HepG2 (cell line): ENCODE measurements around the gene B4GALT2. TPM values are rescaled to one million over a fixed set of nuclear protein-coding genes. Genes with fewer than 3 reads are reported as not detected.

Experiments
- ATAC-seq: fragments of 200-7000 bp; cut with Tn5 transposase; 3 replicates; pipeline ENCODE4 v1.9.1; 2020; ENCODE audit warnings: mild to moderate bottlenecking, moderate library complexity
- BruUV-seq: library from RNA; stranded (reverse); fragments of 400-500 nt; replicated peaks from 2 replicates; lab custom pipeline; 2021; lab: Mats Ljungman, UMichigan
- CTCF ChIA-PET: fragments of 300-600 bp; formaldehyde crosslinking; extraction: SDS; loops from one replicate; lab custom pipeline; 2021; ENCODE audit warnings: low total read pairs, inconsistent platforms, low intra/inter-chr PET ratio; lab: Yijun Ruan, JAX
- POLR2A ChIA-PET: fragments of 350-600 bp; sonication (Branson Sonifier 250); formaldehyde crosslinking; loops from one replicate; lab custom pipeline; 2020; ENCODE audit warnings: antibody characterized with exemption, inconsistent platforms; lab: Yijun Ruan, JAX
- DNase-seq: peaks from one replicate; pipeline ENCODE4 v3.0.0-alpha.2; 2015; ENCODE audit warnings: low spot score
- FAIRE-seq: peaks from 3 replicates; lab custom pipeline; 2011; peaks lifted over from hg19 to GRCh38; lab: Jason Lieb, UNC
- H2AFZ ChIP-seq: one replicate; pipeline ENCODE4 v1.6.1; 2011; ENCODE audit warnings: low read length, inconsistent platforms
- H3K27ac ChIP-seq: fragments of 300-600 bp; 3 replicates; pipeline ENCODE4 v1.8.0; 2011; ENCODE audit warnings: mixed run types, mild to moderate bottlenecking, mixed read lengths, low read length, inconsistent platforms; ENCODE audit not compliant: insufficient read depth; ENCODE audit errors: extremely low read length
- H3K27me3 ChIP-seq, 2 experiments: fragments of 200-600 bp in 1 of 2; 2 replicates in 1 of 2; 3 replicates in 1 of 2; pipeline versions ENCODE4 v1.6.0 to v1.8.0; 2011; ENCODE audit warnings: low read length in 2 of 2, mild to moderate bottlenecking in 2 of 2, moderate library complexity in 2 of 2, inconsistent platforms in 1 of 2; ENCODE audit not compliant: insufficient read depth in 2 of 2, control insufficient read depth in 1 of 2
- H3K36me3 ChIP-seq, 2 experiments: fragments of 200-600 bp in 1 of 2; replicated peaks in 1 of 2; 2 replicates in 1 of 2; 3 replicates in 1 of 2; pipeline versions ENCODE4 v1.5.1 to v1.8.0; 2011; ENCODE audit warnings: low read length in 2 of 2, inconsistent platforms in 1 of 2; ENCODE audit not compliant: insufficient read depth in 2 of 2, control insufficient read depth in 1 of 2
- H3K4me1 ChIP-seq: 2 replicates; pipeline ENCODE4 v1.5.1; 2012; ENCODE audit warnings: low read length, inconsistent platforms; ENCODE audit not compliant: insufficient read depth
- H3K4me2 ChIP-seq: 2 replicates; pipeline ENCODE4 v1.6.0; 2011; ENCODE audit warnings: low read depth, low read length, inconsistent platforms
- H3K4me3 ChIP-seq, 3 experiments: fragments of 200-600 bp in 1 of 3; sonication (generic), shearing (Covaris generic) in 1 of 3; replicated peaks in 1 of 3; 2 replicates each; pipeline ENCODE4 v1.5.1; 2011 to 2016; ENCODE audit warnings: low read length in 3 of 3, inconsistent platforms in 2 of 3, low read depth in 2 of 3, mild to moderate bottlenecking in 2 of 3, control low read depth in 1 of 3, mixed read lengths in 1 of 3; ENCODE audit not compliant: insufficient read depth in 1 of 3
- H3K79me2 ChIP-seq: one replicate; pipeline ENCODE4 v1.6.1; 2011; ENCODE audit warnings: low read length, inconsistent platforms; ENCODE audit not compliant: insufficient read depth
- H3K9ac ChIP-seq: 2 replicates; pipeline ENCODE4 v1.6.0; 2011; ENCODE audit warnings: mild to moderate bottlenecking, low read depth, low read length, inconsistent platforms; ENCODE audit not compliant: insufficient read depth
- H3K9me3 ChIP-seq: 2 replicates; pipeline ENCODE4 v1.5.1; 2012; ENCODE audit warnings: mild to moderate bottlenecking, low read length
- H4K20me1 ChIP-seq: 2 replicates; pipeline ENCODE4 v1.6.0; 2011; ENCODE audit warnings: inconsistent platforms, mild to moderate bottlenecking, low read length, moderate library complexity; ENCODE audit not compliant: insufficient read depth
- GLMP ChIP-seq: sonication (generic); formaldehyde crosslinking; IDR thresholded peaks from 2 replicates; pipeline ENCODE4 v1.9.0; 2021; ENCODE audit warnings: missing genetic modification reagents, mild to moderate bottlenecking, borderline replicate concordance
- HNRNPL ChIP-seq: fragments of 200-400 bp; formaldehyde crosslinking; IDR thresholded peaks from 2 replicates; pipeline ENCODE4 v1.6.1; 2017; ENCODE audit warnings: mild to moderate bottlenecking, low read depth, low read length
- NONO ChIP-seq, 2 experiments: fragments of 450-650 bp in 1 of 2; sonication (generic) in 1 of 2; formaldehyde crosslinking in 1 of 2; IDR thresholded peaks in 1 of 2; conservative IDR thresholded peaks in 1 of 2; 2 replicates each; pipeline versions ENCODE4 v1.6.1 to v1.8.0; 2017 to 2022; ENCODE audit warnings: mild to moderate bottlenecking in 1 of 2, missing genetic modification reagents in 1 of 2, moderate library complexity in 1 of 2
- RBFOX2 ChIP-seq: fragments of 200-400 bp; formaldehyde crosslinking; IDR thresholded peaks from 2 replicates; pipeline ENCODE4 v1.6.1; 2017; ENCODE audit warnings: low read depth, mild to moderate bottlenecking, low read length
- TCF12 ChIP-seq, 2 experiments: fragments of 450-650 bp in 1 of 2; sonication (generic) in 1 of 2; formaldehyde crosslinking in 1 of 2; IDR thresholded peaks; 2 replicates each; pipeline versions ENCODE4 v1.6.1 to v1.8.0; 2017 to 2022; ENCODE audit warnings: antibody characterized with exemption in 1 of 2, mild to moderate bottlenecking in 1 of 2, missing genetic modification reagents in 1 of 2, moderate library complexity in 1 of 2
- ZFP82 ChIP-seq: sonication (generic); formaldehyde crosslinking; IDR thresholded peaks from 2 replicates; pipeline ENCODE4 v1.5.1; 2020; ENCODE audit warnings: mild to moderate bottlenecking, missing genetic modification reagents, borderline replicate concordance
- WGBS: methylation state at CpG from one replicate; pipeline ENCODE4 v1.1.6; 2017; ENCODE audit warnings: low lambda C conversion rate; 5-methylcytosine and 5-hydroxymethylcytosine counted together
- in situ Hi-C: cut with HindIII; loops from 2 replicates; pipeline ENCODE4 v1.10.0; 2017; ENCODE audit warnings: low pct_unique_long_range_greater_than_20kb; ENCODE audit not compliant: extremely low pct_ligation_motif_present
- intact Hi-C: fragments of 100-400 bp; cut with micrococcal nuclease; formaldehyde crosslinking; loops from one replicate; pipeline ENCODE4 v1.10.0; 2022; ENCODE audit not compliant: unreplicated experiment
- polyA plus RNA-seq, 8 experiments: library from polyadenylated mRNA; depleted of rRNA in 3 of 8; stranded (reverse) in 7 of 8; unstranded in 1 of 8; fragments of >200 nt; fragmentation: Illumina TruSeq in 4 of 8; extraction: Trizol in 4 of 8; gene quantifications; 2 replicates each; pipeline versions ENCODE4 v1.2.1 to v1.2.3, GENCODE V29; 2011 to 2016; ENCODE audit warnings: low read depth in 4 of 8, missing spikeins in 1 of 8, mixed read lengths in 1 of 8; ENCODE audit not compliant: insufficient read depth in 1 of 8
- total RNA-seq, 5 experiments: library from RNA; depleted of rRNA; stranded (reverse); fragments of >200 nt; fragmentation: Illumina TruSeq; extraction: Trizol; gene quantifications; 2 replicates each; pipeline ENCODE4 v1.2.3, GENCODE V29; 2016; ENCODE audit warnings: low read depth in 1 of 5
- TF ChIP-seq, protein P1 (sequence below): sonication (generic); formaldehyde crosslinking; IDR thresholded peaks from 2 replicates; pipeline ENCODE4 v1.4.0; 2020; ENCODE audit warnings: missing genetic modification reagents

Gene B4GALT2
- total and polyA plus RNA-seq, 2 of the 13 experiments (the other 11 are each of a cell fraction or from before 2014, with no cell fraction given), result 41.9 to 78.0 TPM

- peak overlapping the region; percentile 76 for H3K9ac ChIP-seq
- peaks cover 73% of the 10 kb centered on the region for H3K4me1 ChIP-seq
- intact Hi-C loops (no loop called here), in situ Hi-C loops (no loop called here)
- CTCF ChIA-PET, result no interaction called here
- no peak overlapping the region for H3K27ac ChIP-seq
- peak overlapping the region; percentile 91 for H3K4me2 ChIP-seq
- 95% methylated on average over 14 of the region's 20 CpGs for WGBS
- H4K20me1 ChIP-seq, result peaks cover 4% of the 10 kb centered on the region; the same call in 1 of the 2 replicates
- no peak for ATAC-seq
- BruUV-seq, result no TSS peak
- H3K79me2 ChIP-seq, result peaks cover 44% of the 10 kb centered on the region
- H2AFZ ChIP-seq, result no peak overlapping the region
- H3K27me3 ChIP-seq, result no peaks in the 10 kb centered on the region
- no peaks in the 10 kb centered on the region for H3K9me3 ChIP-seq
- peak overlapping the region in 1 of 3 experiments; percentile 87; a peak in 1 of 6 replicates for H3K4me3 ChIP-seq
- no peak for FAIRE-seq
- POLR2A ChIA-PET, result interaction anchor here (1.2 kb wide), 1 partner anchor 8 kb away, joined by 3 read pairs; no protein-coding TSS in a partner anchor
- TF ChIP-seq RBFOX2 (peak; percentile 61), HNRNPL (0 out of 2 replicates have a peak, but pooled peaks have one; percentile 54), ZFP82 (CRISPR knock-in tag) (no peak), TCF12 (IDR thresholded peaks at IDR 0.05) (no peak), TCF12 (CRISPR knock-in tag; IDR thresholded peaks at IDR 0.05) (no peak)
- TF ChIP-seq, protein P1, sequence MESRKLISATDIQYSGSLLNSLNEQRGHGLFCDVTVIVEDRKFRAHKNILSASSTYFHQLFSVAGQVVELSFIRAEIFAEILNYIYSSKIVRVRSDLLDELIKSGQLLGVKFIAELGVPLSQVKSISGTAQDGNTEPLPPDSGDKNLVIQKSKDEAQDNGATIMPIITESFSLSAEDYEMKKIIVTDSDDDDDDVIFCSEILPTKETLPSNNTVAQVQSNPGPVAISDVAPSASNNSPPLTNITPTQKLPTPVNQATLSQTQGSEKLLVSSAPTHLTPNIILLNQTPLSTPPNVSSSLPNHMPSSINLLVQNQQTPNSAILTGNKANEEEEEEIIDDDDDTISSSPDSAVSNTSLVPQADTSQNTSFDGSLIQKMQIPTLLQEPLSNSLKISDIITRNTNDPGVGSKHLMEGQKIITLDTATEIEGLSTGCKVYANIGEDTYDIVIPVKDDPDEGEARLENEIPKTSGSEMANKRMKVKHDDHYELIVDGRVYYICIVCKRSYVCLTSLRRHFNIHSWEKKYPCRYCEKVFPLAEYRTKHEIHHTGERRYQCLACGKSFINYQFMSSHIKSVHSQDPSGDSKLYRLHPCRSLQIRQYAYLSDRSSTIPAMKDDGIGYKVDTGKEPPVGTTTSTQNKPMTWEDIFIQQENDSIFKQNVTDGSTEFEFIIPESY (CRISPR knock-in tag), result peak; percentile 66
- DNase-seq, result no peak
- H3K36me3 ChIP-seq, result peaks cover 20 to 48% of the 10 kb centered on the region in 2 experiments
Observed at GRCh38 chr1:43981135-43981491, 2.1 kb downstream of the B4GALT2 start.

DNA sequence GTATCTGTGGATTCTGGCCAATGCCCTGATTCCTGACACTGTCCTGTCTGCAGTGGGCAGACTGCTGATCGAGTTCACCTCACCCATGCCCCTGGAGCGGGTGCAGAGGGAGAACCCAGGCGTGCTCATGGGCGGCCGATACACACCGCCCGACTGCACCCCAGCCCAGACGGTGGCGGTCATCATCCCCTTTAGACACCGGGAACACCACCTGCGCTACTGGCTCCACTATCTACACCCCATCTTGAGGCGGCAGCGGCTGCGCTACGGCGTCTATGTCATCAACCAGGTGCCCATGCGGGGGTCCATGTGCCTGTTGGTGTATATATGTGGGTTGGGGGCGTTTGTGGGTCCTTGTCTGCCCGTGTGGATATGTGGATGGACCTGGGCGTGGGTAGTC, 2.6 kb downstream of the B4GALT2 start:
- TF ChIP-seq NONO (IDR thresholded peaks at IDR 0.05), result no peak
- 0 out of 2 replicates have a peak, but pooled peaks have one; percentile 26 for TF ChIP-seq NONO (CRISPR knock-in tag; conservative IDR thresholded peaks at IDR 0.05)
- no peak for TF ChIP-seq GLMP (CRISPR knock-in tag)
- CTCF ChIA-PET, result no interaction called here
- H3K79me2 ChIP-seq, result peaks cover 39% of the 10 kb centered on the region
- intact Hi-C loops (no loop called here), in situ Hi-C loops (no loop called here)
- no peaks in the 10 kb centered on the region for H3K9me3 ChIP-seq
- H3K27ac ChIP-seq, result no peak overlapping the region
- no peak overlapping the region; a peak in 1 of 6 replicates for H3K4me3 ChIP-seq
- no peak overlapping the region for H3K9ac ChIP-seq
- no peaks in the 10 kb centered on the region for H4K20me1 ChIP-seq
- no peak for DNase-seq
- no peak for FAIRE-seq
- H2AFZ ChIP-seq, result no peak overlapping the region
- no peak for ATAC-seq
- 0 out of 2 replicates have a peak overlapping the region, but pooled peaks have one; percentile 12 for H3K4me2 ChIP-seq
- H3K4me1 ChIP-seq, result peaks cover 73% of the 10 kb centered on the region
- 99% methylated on average over 18 of the region's 20 CpGs for WGBS
- POLR2A ChIA-PET, result no interaction called here
- BruUV-seq, result no TSS peak
- H3K27me3 ChIP-seq, result no peaks in the 10 kb centered on the region
- H3K36me3 ChIP-seq, result peaks cover 20 to 47% of the 10 kb centered on the region in 2 experiments
